Astrocyte of the spinal cord (primary cell): ENCODE results near the gene SLC66A2.

Experiments used
- DNase-seq: peaks from one replicate; pipeline ENCODE4 v3.0.0; 2011; ENCODE audit warnings: low read depth, low spot score
- H3K4me3 ChIP-seq: 2 replicates; pipeline ENCODE4 v1.5.1; 2011; ENCODE audit warnings: low read depth, mild to moderate bottlenecking, low read length, moderate library complexity
- CTCF ChIP-seq: IDR thresholded peaks from 2 replicates; pipeline ENCODE4 v1.5.1; 2012; ENCODE audit warnings: low read depth, mild to moderate bottlenecking, low read length, inconsistent platforms
- in situ Hi-C: cut with HindIII; loops from 2 replicates; pipeline ENCODE4 v1.10.0; 2017; ENCODE audit warnings: low sequenced_read_pairs

Gene SLC66A2

GRCh38 chr18:79871481-79872091 lies 79.9 kb downstream of the SLC66A2 start:
- H3K4me3 ChIP-seq = no peak overlapping the region
- in situ Hi-C loops = no loop called here
- DNase-seq = no peak
- TF ChIP-seq CTCF = no peak

- H3K4me3 ChIP-seq = no peak overlapping the region
- in situ Hi-C loops = no loop called here
- DNase-seq = no peak
- TF ChIP-seq CTCF = no peak
Observed at GRCh38 chr18:79871026-79871390, 80.4 kb downstream of the SLC66A2 start.

GRCh38 chr18:79870301-79871025 lies 81.0 kb downstream of the SLC66A2 start:
- no peak overlapping the region for H3K4me3 ChIP-seq
- TF ChIP-seq CTCF = no peak
- in situ Hi-C loops = no loop called here
- DNase-seq = no peak

- no peak for DNase-seq
- no peak for TF ChIP-seq CTCF
- in situ Hi-C loops = no loop called here
- H3K4me3 ChIP-seq = no peak overlapping the region
Observed at GRCh38 chr18:79869591-79870300, 81.7 kb downstream of the SLC66A2 start.

- H3K4me3 ChIP-seq = no peak overlapping the region
- in situ Hi-C loops = no loop called here
- no peak for TF ChIP-seq CTCF
- DNase-seq = no peak
Observed at GRCh38 chr18:79868811-79869541, 82.5 kb downstream of the SLC66A2 start.

- DNase-seq = no peak
- H3K4me3 ChIP-seq = no peak overlapping the region
- in situ Hi-C loops = no loop called here
- TF ChIP-seq CTCF = no peak
Observed at GRCh38 chr18:79868168-79868784, 83.2 kb downstream of the SLC66A2 start.
